HG02870 (cell line): Measurements from ENCODE around the gene UGGT1.
"Not testable (repeated sequence)": the region's sequence is repeated elsewhere in the genome, so short reads cannot be mapped to it uniquely, and the experiment has no call there.

Source experiments
- ATAC-seq: cut with Tn5 transposase; IDR thresholded peaks from one replicate; pipeline ENCODE4 v1.9.1; 2021; ENCODE audit warnings: mild to moderate bottlenecking, moderate library complexity; ENCODE audit not compliant: unreplicated experiment

Gene UGGT1

DNA sequence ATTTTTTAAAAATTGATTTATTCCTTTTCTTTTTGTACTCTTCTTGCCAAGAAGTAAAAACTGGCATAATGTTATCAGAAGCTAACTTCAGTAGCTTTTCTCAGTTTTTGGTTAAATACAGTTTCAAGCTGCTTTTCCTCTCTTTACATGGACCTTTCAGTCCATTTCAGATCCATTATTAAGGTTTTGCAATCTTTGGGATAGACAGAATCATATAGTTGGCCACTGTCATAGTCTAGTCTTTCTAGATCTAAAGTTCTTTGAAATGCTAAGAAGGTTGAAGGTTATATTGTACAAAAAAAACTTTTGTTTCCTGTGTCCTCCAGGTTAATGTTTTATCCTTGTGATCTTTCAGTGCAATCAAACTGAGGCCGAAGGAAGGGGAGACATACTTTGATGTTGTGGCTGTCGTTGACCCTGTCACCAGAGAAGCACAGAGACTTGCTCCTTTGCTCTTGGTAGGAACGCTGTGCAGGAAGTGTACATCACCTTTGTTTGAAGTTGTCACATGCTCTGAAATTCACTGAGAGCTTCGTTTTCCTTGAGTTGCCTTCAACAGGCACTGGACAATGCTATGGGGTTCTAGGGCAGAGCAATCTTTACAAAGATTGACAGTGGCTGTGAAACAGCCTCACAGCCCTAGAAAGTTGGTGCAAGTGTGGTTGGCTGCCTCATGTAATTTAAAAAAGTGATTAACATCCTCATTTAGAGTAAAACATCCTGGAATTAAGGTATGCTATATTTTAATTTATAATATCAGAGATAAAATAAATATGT, 79.1 kb downstream of the UGGT1 start:
- ATAC-seq = no peak

DNA sequence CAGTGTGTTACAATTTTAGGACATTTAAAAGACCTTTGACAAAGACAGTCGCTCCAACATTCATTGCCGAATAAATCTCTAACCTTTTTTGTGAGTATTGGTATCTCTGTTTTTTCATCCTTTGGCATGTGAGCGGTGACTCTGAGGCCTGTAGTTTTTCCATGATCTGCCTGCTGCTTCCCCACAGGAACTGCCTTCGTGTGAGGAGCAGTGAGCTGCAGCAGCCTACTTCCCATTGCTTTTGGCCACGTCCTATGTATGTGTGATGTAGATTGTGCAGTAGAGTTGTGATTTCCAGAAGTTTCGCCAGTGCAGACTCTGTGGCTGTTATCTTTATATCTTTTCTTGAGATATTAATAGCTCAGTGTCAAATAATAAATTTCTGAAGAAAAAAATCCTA, 79.8 kb downstream of the UGGT1 start:
- no peak for ATAC-seq

DNA sequence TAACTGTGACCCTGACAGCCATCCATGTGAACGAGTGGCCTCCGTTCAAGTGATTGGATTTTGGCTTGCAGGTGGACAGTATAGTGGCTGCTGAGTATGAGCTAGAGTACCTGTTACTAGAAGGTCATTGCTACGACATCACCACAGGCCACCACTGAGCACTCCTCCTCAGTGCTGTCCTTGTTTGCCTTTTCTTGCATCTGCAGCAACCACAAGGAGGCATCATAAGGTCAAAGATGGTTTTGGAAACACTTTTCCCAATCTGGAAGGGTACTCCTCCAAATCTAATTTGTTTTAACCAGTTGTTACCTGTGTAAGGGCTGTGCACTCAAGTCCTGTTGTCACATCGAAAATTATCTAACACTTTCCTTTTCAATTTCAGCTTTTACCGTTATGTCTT, 81.2 kb downstream of the UGGT1 start:
- ATAC-seq = no peak

DNA sequence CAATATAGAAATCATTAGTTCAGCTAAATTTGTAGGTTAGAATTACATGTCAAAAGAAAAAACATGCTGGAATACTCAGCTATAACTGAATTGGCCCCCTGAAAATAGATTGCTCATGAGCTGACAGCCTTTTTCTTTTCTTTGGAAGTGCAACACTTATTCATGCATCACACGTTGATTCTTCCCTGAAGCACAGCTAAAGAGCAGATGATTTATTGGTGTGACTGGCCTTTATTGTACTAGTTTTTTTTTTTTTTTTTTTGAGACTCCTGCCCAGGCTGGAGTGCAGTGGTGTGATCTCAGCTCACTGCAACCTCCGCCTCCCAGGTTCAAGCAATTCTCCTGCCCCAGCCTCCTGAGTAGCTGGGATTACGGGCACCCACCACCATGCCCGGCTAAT, 83.1 kb downstream of the UGGT1 start:
- ATAC-seq = not testable (repeated sequence)

- ATAC-seq = no peak
These were observed 86.3 kb downstream of the UGGT1 start for GRCh38 chr2:128177315-128177714.

GRCh38 chr2:128178149-128178649, 87.2 kb downstream of the UGGT1 start:
- no peak for ATAC-seq

DNA sequence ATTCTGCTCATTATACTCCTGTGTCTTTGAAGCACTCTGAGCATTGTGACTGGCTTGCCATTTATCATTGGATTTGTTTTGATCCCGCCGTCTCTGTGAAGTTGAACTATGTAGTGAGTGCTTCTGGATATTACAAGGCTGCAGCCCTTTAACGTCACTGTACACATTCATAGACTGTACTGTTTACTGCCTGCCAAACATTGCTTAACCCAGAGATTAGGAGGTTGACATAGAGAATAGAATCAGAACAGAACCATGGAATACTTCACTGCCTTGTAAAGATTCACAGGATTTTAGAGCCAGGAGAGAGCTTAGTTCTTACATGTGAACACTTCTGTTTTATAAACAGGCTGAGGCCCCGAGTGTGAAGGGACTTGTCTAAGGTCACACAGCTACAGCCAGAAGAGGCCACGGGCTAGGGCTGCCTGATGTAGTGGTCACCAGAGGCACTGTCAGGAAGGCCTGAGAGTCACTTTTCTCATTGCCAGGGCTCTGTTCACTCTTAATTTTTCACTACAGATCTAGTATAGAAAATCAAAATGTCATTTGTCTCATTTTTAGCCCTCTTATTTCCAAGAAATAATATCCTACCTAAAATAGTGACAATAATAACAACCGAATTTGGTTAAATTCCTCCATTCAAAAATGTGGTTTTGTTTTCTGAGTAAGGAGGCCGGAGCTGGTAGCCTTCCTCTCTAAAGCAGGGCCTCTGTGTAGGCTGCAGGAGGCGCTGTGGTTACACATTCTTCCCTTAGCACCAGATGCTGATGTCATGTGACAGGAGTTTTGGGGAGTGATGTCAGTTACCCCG, 87.9 kb downstream of the UGGT1 start:
- ATAC-seq = no peak

GRCh38 chr2:128179461-128179755, 88.4 kb downstream of the UGGT1 start:
- no peak for ATAC-seq

GRCh38 chr2:128180031-128180430, 89.0 kb downstream of the UGGT1 start:
- no peak for ATAC-seq

DNA sequence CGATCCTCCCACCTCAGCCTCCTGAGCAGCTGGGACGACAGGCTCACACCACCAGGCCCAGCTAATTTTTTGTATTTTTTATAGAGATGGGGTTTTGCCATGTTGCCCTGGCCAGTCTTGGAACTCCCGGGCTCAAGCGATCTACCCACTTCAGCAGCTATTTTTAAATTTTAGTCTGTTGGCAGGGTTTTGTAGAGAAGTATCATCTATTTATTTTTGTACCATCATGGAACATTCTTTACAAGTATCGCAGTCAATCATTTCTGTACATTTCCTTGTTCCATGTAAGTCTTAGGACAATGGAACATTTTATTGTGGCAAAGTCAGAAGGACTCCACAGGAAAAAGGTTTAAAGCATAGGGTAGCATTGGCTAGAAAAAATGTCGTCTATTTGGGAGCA, 94.6 kb downstream of the UGGT1 start:
- no peak for ATAC-seq

DNA sequence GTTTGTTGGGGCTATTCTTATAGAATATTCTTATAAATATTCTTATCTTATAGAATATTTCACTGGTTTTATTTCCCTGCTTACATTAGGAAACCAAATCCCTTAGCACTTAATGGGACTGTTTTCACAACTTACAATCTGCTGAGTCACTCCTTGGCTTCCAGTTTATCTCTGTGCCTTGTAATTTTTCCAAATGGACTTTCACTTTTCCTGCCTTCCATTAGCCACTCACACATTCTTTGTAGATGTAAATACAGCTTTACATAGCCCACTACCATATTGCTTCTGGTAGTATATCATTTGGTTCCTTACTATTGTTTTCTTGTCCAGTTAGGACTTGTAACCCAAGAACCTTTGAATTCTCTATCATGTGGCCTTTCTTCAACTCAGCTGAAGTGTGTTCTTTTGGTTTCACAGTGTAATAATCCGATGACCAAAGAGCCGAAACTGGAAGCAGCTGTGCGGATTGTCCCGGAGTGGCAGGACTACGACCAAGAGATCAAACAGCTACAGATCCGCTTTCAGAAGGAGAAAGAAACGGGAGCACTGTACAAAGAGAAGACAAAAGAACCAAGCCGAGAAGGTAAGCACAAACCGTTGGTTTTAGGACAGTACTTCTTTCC, 96.1 kb downstream of the UGGT1 start:
- ATAC-seq = no peak

GRCh38 chr2:128195435-128195984, 104.5 kb downstream of the UGGT1 start:
- no peak for ATAC-seq

GRCh38 chr2:128196026-128196425, 105.0 kb downstream of the UGGT1 start:
- ATAC-seq = no peak

DNA sequence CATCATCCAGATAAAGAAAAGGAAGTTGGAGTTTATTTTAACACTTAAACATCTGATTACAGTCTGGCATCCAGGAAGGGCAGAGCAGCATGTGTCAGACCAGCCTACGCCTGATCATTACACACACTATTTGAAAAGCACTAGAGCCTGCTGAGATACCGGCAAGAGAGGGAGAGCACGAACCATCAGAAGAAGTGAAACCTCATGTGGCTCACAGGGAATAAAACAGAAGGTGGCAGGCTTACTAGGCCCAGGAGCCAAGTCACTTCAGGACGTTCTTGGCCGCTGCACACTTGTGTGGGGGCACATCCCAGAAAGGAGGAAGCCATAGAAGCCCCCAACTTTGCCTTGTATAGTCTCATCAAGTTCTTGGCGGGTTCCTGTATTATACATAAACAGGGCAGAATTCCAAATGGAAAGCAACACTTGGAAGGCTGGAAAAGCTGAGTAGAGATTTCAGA, 105.5 kb downstream of the UGGT1 start:
- ATAC-seq = no peak

DNA sequence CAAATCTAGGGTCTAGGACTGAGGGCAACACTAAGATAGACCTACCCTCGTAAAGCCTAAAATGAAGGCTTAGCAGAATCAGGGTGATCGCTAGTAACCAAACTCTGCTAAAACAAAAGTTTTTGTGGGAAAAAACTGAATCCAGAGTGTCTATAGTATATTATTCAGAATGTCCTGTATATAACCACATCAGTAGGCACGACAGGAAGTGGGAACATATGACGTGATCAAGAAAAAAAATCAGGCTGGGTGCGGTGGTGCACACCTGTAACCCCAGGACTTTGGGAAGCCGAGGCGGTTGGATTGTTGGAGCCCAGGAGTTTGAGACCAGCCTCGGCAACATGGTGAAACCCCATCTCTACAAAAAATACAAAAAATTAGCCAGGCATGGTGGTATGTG, 106.1 kb downstream of the UGGT1 start:
- no peak for ATAC-seq

DNA sequence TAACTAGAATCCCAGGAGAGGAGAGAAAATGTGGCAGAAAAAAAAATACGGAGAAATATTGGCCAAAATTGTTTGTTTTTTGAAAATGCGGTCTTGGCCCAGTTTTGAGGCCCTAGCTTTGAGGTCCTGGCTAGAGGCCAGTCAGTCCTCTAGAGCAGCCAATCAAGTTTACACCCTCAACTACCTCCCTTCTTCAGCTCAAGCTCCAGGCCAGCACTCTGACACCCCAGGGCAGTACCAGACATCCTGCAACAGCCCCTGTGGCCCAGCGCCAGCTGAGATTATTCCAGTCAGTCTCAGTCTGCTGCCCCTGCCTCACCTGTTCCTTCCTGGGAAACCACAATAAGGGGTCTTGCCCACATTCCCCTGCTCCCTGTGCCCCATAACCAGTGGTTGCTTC, 107.7 kb downstream of the UGGT1 start:
- ATAC-seq = no peak

GRCh38 chr2:128199141-128199540, 108.1 kb downstream of the UGGT1 start:
- ATAC-seq = no peak

DNA sequence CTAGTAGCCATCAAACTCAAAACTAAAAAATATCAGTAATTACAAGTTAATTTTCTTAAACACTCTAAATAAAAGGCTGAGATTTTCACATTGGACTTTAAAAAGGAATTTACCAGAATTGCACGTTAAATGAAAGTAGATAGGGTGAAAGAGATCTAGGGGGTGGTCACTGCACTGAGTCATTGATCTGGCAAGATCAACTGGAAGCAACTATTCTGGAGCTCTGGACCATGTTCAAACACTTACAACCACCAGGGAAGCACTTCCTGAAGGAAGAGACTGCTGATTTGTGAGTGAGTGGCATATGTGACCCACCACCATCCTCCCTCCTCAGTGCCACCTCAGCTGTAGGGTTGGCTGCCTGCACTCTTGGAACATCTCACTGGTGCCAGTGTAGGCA, 111.8 kb downstream of the UGGT1 start:
- ATAC-seq = no peak

DNA sequence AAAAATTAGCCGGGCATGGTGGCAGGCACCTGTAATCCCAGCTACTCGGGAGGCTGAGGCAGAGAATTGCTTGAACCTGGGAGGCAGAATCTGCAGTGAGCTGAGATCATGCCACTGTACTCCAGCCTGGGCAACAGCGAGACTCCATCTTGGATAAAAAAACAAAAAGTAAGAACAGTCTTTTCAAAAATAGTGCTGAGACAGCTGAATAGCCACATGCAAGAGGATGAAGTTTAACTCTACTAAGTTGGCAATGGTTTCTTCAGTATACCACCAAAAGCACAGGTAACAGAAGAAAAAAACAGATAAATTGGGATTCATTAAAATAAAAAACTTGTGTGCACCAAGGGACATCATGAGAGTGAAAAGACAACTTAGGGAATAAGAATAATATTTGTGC, 115.2 kb downstream of the UGGT1 start:
- ATAC-seq = no peak

GRCh38 chr2:128208023-128208422, 117.0 kb downstream of the UGGT1 start:
- no peak for ATAC-seq

DNA sequence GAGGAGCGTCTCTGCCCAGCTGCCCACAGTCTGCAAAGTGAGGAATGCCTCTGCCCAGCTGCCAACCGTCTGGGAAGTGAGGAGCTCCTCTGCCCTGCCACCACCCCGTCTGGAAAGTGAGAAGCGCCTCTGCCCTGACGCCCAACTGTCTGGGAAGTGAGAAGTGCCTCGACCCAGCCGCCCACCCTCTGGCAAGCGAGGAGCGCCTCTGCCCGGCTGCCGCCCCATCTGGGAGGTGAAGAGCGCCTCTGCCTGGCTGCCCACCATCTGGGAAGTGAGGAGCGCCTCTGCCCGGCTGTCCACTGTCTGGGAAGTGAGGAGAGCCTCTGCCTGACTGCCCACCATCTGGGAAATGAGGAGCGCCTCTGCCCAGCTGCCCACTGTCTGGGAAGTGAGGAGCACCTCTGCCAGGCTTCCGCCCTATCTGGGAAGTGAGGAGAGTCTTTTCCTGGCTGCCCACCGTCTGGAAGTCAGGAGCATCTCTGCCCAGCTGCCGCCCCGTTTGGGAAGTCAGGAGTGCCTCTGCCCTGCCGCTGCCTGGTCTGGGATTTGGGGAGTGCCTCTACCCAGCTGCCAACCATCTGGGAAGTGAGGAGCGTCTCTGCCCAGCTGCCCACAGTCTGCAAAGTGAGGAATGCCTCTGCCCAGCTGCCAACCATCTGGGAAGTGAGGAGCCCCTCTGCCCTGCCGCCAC, 117.8 kb downstream of the UGGT1 start:
- ATAC-seq = not testable (repeated sequence)
